Hepatocyte (in vitro differentiated cells): ENCODE measurements around the gene SLC18A2. TPM values are rescaled to one million over a fixed set of nuclear protein-coding genes. Genes with fewer than 3 reads are reported as not detected.

Source experiments
- DNase-seq: peaks from one replicate; pipeline ENCODE4 v3.0.0-alpha.2; 2016; ENCODE audit warnings: low spot score
- H2AFZ ChIP-seq: fragments of 200-600 bp; sonication (generic); 2 replicates; pipeline ENCODE4 v1.6.0; 2016; ENCODE audit warnings: antibody characterized with exemption, mild to moderate bottlenecking
- H3K27ac ChIP-seq: fragments of 200-600 bp; sonication (generic); 2 replicates; pipeline ENCODE4 v1.5.1; 2016; ENCODE audit warnings: mild to moderate bottlenecking
- H3K27me3 ChIP-seq: fragments of 200-600 bp; sonication (generic); 2 replicates; pipeline ENCODE4 v1.6.1; 2016
- H3K36me3 ChIP-seq: fragments of 200-600 bp; sonication (generic); replicated peaks from 2 replicates; pipeline ENCODE4 v1.5.1; 2016; ENCODE audit warnings: low read depth; ENCODE audit not compliant: insufficient read depth
- H3K4me1 ChIP-seq: fragments of 200-600 bp; sonication (generic); 2 replicates; pipeline ENCODE4 v1.5.1; 2016; ENCODE audit warnings: mild to moderate bottlenecking, moderate library complexity; ENCODE audit not compliant: insufficient read depth
- H3K4me2 ChIP-seq: fragments of 200-600 bp; sonication (generic); 2 replicates; pipeline ENCODE4 v1.6.0; 2016
- H3K4me3 ChIP-seq: fragments of 200-600 bp; sonication (generic); 2 replicates; pipeline ENCODE4 v1.5.1; 2016; ENCODE audit warnings: mild to moderate bottlenecking
- H3K79me2 ChIP-seq: fragments of 200-600 bp; sonication (generic); 2 replicates; pipeline ENCODE4 v1.6.0; 2017; ENCODE audit warnings: mild to moderate bottlenecking
- H3K9me2 ChIP-seq: fragments of 200-600 bp; sonication (generic); replicated peaks from 2 replicates; pipeline ENCODE4 v1.6.0; 2017; ENCODE audit warnings: mild to moderate bottlenecking; ENCODE audit not compliant: insufficient read depth
- H3K9me3 ChIP-seq: fragments of 200-600 bp; sonication (generic); 2 replicates; pipeline ENCODE4 v1.5.1; 2016; ENCODE audit warnings: low read depth, mild to moderate bottlenecking
- H4K20me1 ChIP-seq: fragments of 200-600 bp; sonication (generic); 2 replicates; pipeline ENCODE4 v1.6.0; 2016; ENCODE audit warnings: mild to moderate bottlenecking; ENCODE audit not compliant: insufficient read depth, poor library complexity, severe bottlenecking
- CTCF ChIP-seq: fragments of 200-600 bp; sonication (generic); IDR thresholded peaks from 2 replicates; pipeline ENCODE4 v1.5.1; 2016; ENCODE audit warnings: antibody characterized with exemption, mild to moderate bottlenecking; ENCODE audit not compliant: poor library complexity
- EZH2 ChIP-seq: fragments of 200-600 bp; sonication (generic); IDR thresholded peaks from 2 replicates; pipeline ENCODE4 v1.6.1; 2016; ENCODE audit warnings: antibody characterized with exemption, mild to moderate bottlenecking, borderline replicate concordance
- EZH2phosphoT487 ChIP-seq: fragments of 200-600 bp; sonication (generic); IDR thresholded peaks from one replicate; pipeline ENCODE4 v1.6.1; 2018; ENCODE audit warnings: antibody characterized with exemption, mild to moderate bottlenecking, low read depth, moderate library complexity; ENCODE audit not compliant: unreplicated experiment, severe bottlenecking
- WGBS: methylation state at CpG from one replicate; pipeline ENCODE4 v1.1.6; 2016; ENCODE audit warnings: low lambda C conversion rate; ENCODE audit errors: missing lambda C conversion rate; 5-methylcytosine and 5-hydroxymethylcytosine counted together
- polyA plus RNA-seq: library from polyadenylated mRNA; unstranded; fragments of >200 nt; fragmentation: Nextera tagmentation; extraction: Ambion mirVana; gene quantifications from 2 replicates; pipeline ENCODE4 v1.2.1, GENCODE V29; 2016
- total RNA-seq: library from RNA; depleted of rRNA; stranded (reverse); fragments of >200 nt; gene quantifications from 2 replicates; pipeline ENCODE4 v1.2.3, GENCODE V29; 2014

The SLC18A2 gene
- total and polyA plus RNA-seq, 2 experiments from 2014 or later: 1.3 to 1.6 TPM

DNA sequence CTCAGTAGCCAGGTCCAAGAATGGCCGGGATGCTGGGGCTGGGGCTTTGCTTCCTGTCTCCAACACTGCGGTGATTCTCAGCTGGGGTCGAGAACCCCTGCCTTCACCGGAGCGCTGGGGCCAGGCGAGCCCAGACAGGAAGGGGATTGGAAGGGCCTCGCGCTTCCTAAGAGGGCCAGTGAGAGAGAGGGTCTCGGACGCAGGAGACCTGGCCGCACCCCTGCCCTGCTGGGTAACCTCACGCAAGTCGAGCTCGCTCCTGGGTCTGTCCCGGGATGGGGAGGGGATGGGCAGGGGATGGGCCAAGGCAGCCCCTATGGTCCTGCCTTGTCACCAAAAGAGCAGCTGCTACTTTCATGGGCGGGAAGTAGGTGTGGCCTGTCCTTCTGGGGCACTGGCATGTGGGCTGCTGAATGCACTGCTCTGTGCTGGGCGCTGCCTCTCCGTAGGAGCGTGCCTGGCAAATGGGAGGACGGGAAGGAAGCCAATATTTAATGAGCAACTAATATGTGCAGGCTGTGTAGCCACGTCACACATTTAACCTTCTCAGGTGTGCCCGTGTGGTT, 23.6 kb upstream of the SLC18A2 start:
- no peaks in the 10 kb centered on the region for H3K9me3 ChIP-seq
- H2AFZ ChIP-seq: peak overlapping the region; percentile 99
- WGBS: 28% methylated on average over 21 of the region's 22 CpGs
- no peak for TF ChIP-seq EZH2
- no peak for TF ChIP-seq EZH2phosphoT487
- TF ChIP-seq CTCF: no peak
- no peaks in the 10 kb centered on the region for H3K79me2 ChIP-seq
- H3K4me2 ChIP-seq: peak overlapping the region; percentile 100
- peak; percentile 33 for DNase-seq
- H3K4me3 ChIP-seq: peak overlapping the region; percentile 67
- H3K27ac ChIP-seq: no peak overlapping the region
- H3K4me1 ChIP-seq: peaks cover 4% of the 10 kb centered on the region
- H3K9me2 ChIP-seq: no peaks in the 10 kb centered on the region
- H3K36me3 ChIP-seq: no peaks in the 10 kb centered on the region
- no peaks in the 10 kb centered on the region for H4K20me1 ChIP-seq
- peaks cover 29% of the 10 kb centered on the region for H3K27me3 ChIP-seq

- no peaks in the 10 kb centered on the region for H3K79me2 ChIP-seq
- WGBS: 78% methylated on average over 8 of the region's 8 CpGs
Observed at GRCh38 chr10:117218654-117219053, 22.3 kb upstream of the SLC18A2 start.

GRCh38 chr10:117221156-117221711, 19.7 kb upstream of the SLC18A2 start:
- no peaks in the 10 kb centered on the region for H3K36me3 ChIP-seq
- peaks cover 15% of the 10 kb centered on the region for H3K27me3 ChIP-seq
- H3K79me2 ChIP-seq: no peaks in the 10 kb centered on the region
- H2AFZ ChIP-seq: no peak overlapping the region
- TF ChIP-seq EZH2phosphoT487 (no peak), EZH2 (no peak), CTCF (no peak)
- H3K4me1 ChIP-seq: peaks cover 4% of the 10 kb centered on the region
- H3K9me2 ChIP-seq: no peaks in the 10 kb centered on the region
- peak overlapping the region; percentile 54 for H3K27ac ChIP-seq
- 50% methylated on average over 10 of the region's 10 CpGs for WGBS
- DNase-seq: peak; percentile 70
- no peaks in the 10 kb centered on the region for H4K20me1 ChIP-seq
- H3K4me3 ChIP-seq: no peak overlapping the region
- H3K4me2 ChIP-seq: no peak overlapping the region
- H3K9me3 ChIP-seq: no peaks in the 10 kb centered on the region

More at GRCh38 chr10:117218654-117219053, 22.3 kb upstream of the SLC18A2 start:
- Histone ChIP-seq H3K4me1 (peaks cover 4% of the 10 kb centered on the region), H2AFZ (no peak overlapping the region), H3K4me3 (no peak overlapping the region), H3K9me3 (no peaks in the 10 kb centered on the region), H3K27ac (no peak overlapping the region), H3K4me2 (no peak overlapping the region), H3K27me3 (peaks cover 29% of the 10 kb centered on the region), H4K20me1 (no peaks in the 10 kb centered on the region), H3K36me3 (no peaks in the 10 kb centered on the region), H3K9me2 (no peaks in the 10 kb centered on the region)
- TF ChIP-seq EZH2 (no peak), EZH2phosphoT487 (no peak), CTCF (no peak)
- no peak for DNase-seq
